PC-3 (cell line): ENCODE measurements around the gene MORN4. TPM values are rescaled to one million over a fixed set of nuclear protein-coding genes. Genes with fewer than 3 reads are reported as not detected.
"Not testable (repeated sequence)": the region's sequence is repeated elsewhere in the genome, so short reads cannot be mapped to it uniquely, and the experiment has no call there.

Experiments used
- ATAC-seq: fragments of 200-7000 bp; cut with Tn5 transposase; 2 replicates; pipeline ENCODE4 v1.9.1; 2020; ENCODE audit warnings: mild to moderate bottlenecking, moderate library complexity
- BruUV-seq: library from RNA; stranded (reverse); fragments of 400-500 nt; replicated peaks from 2 replicates; lab custom pipeline; 2021; lab: Mats Ljungman, UMichigan
- CTCF ChIA-PET: fragments of 300-600 bp; sonication (Branson Sonifier 250); formaldehyde crosslinking; loops from one replicate; lab custom pipeline; 2022; ENCODE audit warnings: antibody characterized with exemption; lab: Charles Lee
- POLR2A ChIA-PET: fragments of 300-600 bp; sonication (Branson Sonifier 250); formaldehyde crosslinking; loops from one replicate; lab custom pipeline; 2022; ENCODE audit warnings: antibody characterized with exemption; ENCODE audit not compliant: unreplicated experiment; lab: Charles Lee
- DNase-seq: peaks from one replicate; pipeline ENCODE4 v3.0.0-alpha.2; 2015
- H2AFZ ChIP-seq: fragments of 300-600 bp; sonication (generic); 2 replicates; pipeline ENCODE4 v1.6.0; 2016; ENCODE audit warnings: antibody characterized with exemption, low read length
- H3F3A ChIP-seq: fragments of 300-600 bp; sonication (generic); one replicate; pipeline ENCODE4 v1.6.0; 2017; ENCODE audit warnings: antibody characterized with exemption, low read length, control low read depth, mild to moderate bottlenecking; ENCODE audit not compliant: unreplicated experiment
- H3K27ac ChIP-seq: fragments of 300-600 bp; sonication (generic); 2 replicates; pipeline ENCODE4 v1.5.1; 2016; ENCODE audit warnings: mild to moderate bottlenecking, low read length
- H3K27me3 ChIP-seq: fragments of 300-600 bp; sonication (generic); 2 replicates; pipeline ENCODE4 v1.6.1; 2016; ENCODE audit warnings: low read length, mixed read lengths
- H3K36me3 ChIP-seq: fragments of 300-600 bp; sonication (generic); 2 replicates; pipeline ENCODE4 v1.6.1; 2016; ENCODE audit warnings: low read depth, mixed run types, low read length, mixed read lengths
- H3K4me1 ChIP-seq: fragments of 300-600 bp; sonication (generic); 2 replicates; pipeline ENCODE4 v1.5.1; 2016; ENCODE audit warnings: low read length; ENCODE audit not compliant: insufficient read depth
- H3K4me2 ChIP-seq: fragments of 300-600 bp; sonication (generic); 2 replicates; pipeline ENCODE4 v1.6.0; 2016; ENCODE audit warnings: low read length
- H3K4me3 ChIP-seq: fragments of 300-600 bp; sonication (generic); 2 replicates; pipeline ENCODE4 v1.5.1; 2016; ENCODE audit warnings: mild to moderate bottlenecking, low read length, mixed read lengths
- H3K79me2 ChIP-seq: fragments of 300-600 bp; sonication (generic); 2 replicates; pipeline ENCODE4 v1.6.1; 2017; ENCODE audit warnings: low read length, mixed read lengths
- H3K9ac ChIP-seq: fragments of 300-600 bp; sonication (generic); 2 replicates; pipeline ENCODE4 v1.6.0; 2016; ENCODE audit warnings: mild to moderate bottlenecking, low read length
- H3K9me2 ChIP-seq: fragments of 300-600 bp; sonication (generic); replicated peaks from 2 replicates; pipeline ENCODE4 v1.6.1; 2016; ENCODE audit warnings: mixed run types, low read length, mixed read lengths
- H3K9me3 ChIP-seq: fragments of 300-600 bp; sonication (generic); 2 replicates; pipeline ENCODE4 v1.6.1; 2016; ENCODE audit warnings: low read length, mixed read lengths
- H4K20me1 ChIP-seq: fragments of 300-600 bp; sonication (generic); 2 replicates; pipeline ENCODE4 v1.6.1; 2016; ENCODE audit warnings: low read length, mixed read lengths
- EZH2 ChIP-seq: fragments of 300-600 bp; sonication (generic); IDR thresholded peaks from one replicate; pipeline ENCODE4 v1.6.1; 2017; ENCODE audit warnings: antibody characterized with exemption, mild to moderate bottlenecking, low read length; ENCODE audit not compliant: unreplicated experiment
- EZH2phosphoT487 ChIP-seq: fragments of 300-600 bp; sonication (generic); IDR thresholded peaks from 2 replicates; pipeline ENCODE4 v1.6.1; 2018; ENCODE audit warnings: mild to moderate bottlenecking, antibody characterized with exemption, low read length, borderline replicate concordance
- intact Hi-C: fragments of 100-400 bp; cut with micrococcal nuclease; formaldehyde crosslinking; loops from 2 replicates; pipeline ENCODE4 v1.9.0; 2023
- total RNA-seq: library from RNA; depleted of rRNA; stranded (reverse); fragments of >200 nt; gene quantifications from 2 replicates; pipeline ENCODE4 v1.2.3, GENCODE V29; 2014
- TF ChIP-seq, protein P1 (sequence below): fragments of 300-600 bp; sonication (generic); conservative IDR thresholded peaks from 2 replicates; pipeline ENCODE4 v1.5.1; 2017; ENCODE audit warnings: antibody characterized with exemption, low read depth, mild to moderate bottlenecking, low read length

MORN4 gene
- total RNA-seq, 1 experiment from 2014 or later = 12.9 TPM

DNA sequence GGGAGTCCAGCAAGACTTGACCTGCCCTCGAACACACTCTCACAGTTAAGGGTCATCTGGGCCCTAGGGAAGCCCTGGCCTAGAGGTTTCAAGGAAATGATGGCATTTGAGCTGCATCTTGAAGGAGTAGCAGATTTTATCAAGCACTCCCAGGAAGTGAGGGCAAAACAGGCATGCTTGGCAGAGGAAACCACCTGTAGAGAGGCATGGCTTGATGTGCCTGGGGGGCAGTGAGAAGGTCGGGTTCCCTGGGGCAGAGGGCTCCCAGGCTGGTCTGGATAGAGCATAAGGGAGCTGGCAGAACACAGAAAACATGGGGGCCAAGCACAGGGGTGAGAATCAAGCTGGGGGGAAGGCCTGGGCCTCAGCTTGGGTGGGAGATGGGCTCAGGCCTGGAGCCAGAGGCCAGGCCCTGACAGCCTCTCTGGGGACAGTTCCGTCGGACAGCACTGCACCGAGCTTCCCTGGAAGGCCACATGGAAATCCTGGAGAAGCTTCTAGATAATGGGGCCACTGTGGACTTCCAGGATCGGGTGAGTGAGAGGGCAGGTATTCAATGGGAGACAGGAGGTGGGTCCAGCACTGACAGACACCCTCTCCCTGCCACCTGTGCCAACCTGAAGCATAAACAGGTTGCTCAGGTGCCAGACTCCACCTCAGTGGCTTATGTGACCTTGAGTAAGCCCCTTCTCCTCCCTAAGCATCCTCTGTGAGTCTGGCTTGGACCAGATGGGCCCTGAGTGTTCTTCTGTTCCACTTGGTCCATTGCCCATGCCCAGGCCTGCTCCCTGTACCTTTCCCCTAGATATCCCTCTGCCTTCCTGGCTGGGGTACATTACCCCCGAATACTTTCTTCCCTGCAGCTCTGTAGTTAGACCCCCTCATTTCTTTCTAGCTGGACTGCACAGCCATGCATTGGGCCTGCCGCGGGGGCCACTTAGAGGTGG is 52.6 kb downstream of the MORN4 start:
- intact Hi-C loops = no loop called here
- Histone ChIP-seq H3K9me2 (no peaks in the 10 kb centered on the region), H3K79me2 (no peaks in the 10 kb centered on the region), H3K4me1 (no peaks in the 10 kb centered on the region), H3K9me3 (no peaks in the 10 kb centered on the region), H3K36me3 (no peaks in the 10 kb centered on the region), H3K9ac (no peak overlapping the region), H3K4me3 (no peak overlapping the region), H3K4me2 (no peak overlapping the region), H4K20me1 (no peaks in the 10 kb centered on the region), H3K27me3 (no peaks in the 10 kb centered on the region), H3K27ac (no peak overlapping the region), H3F3A (no peaks in the 10 kb centered on the region), H2AFZ (no peak overlapping the region)
- no TSS peak for BruUV-seq
- TF ChIP-seq, protein P1, sequence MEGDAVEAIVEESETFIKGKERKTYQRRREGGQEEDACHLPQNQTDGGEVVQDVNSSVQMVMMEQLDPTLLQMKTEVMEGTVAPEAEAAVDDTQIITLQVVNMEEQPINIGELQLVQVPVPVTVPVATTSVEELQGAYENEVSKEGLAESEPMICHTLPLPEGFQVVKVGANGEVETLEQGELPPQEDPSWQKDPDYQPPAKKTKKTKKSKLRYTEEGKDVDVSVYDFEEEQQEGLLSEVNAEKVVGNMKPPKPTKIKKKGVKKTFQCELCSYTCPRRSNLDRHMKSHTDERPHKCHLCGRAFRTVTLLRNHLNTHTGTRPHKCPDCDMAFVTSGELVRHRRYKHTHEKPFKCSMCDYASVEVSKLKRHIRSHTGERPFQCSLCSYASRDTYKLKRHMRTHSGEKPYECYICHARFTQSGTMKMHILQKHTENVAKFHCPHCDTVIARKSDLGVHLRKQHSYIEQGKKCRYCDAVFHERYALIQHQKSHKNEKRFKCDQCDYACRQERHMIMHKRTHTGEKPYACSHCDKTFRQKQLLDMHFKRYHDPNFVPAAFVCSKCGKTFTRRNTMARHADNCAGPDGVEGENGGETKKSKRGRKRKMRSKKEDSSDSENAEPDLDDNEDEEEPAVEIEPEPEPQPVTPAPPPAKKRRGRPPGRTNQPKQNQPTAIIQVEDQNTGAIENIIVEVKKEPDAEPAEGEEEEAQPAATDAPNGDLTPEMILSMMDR = no peak
- DNase-seq (no peak), ATAC-seq (no peak)
- ChIA-PET POLR2A (no interaction called here), CTCF (no interaction called here)

DNA sequence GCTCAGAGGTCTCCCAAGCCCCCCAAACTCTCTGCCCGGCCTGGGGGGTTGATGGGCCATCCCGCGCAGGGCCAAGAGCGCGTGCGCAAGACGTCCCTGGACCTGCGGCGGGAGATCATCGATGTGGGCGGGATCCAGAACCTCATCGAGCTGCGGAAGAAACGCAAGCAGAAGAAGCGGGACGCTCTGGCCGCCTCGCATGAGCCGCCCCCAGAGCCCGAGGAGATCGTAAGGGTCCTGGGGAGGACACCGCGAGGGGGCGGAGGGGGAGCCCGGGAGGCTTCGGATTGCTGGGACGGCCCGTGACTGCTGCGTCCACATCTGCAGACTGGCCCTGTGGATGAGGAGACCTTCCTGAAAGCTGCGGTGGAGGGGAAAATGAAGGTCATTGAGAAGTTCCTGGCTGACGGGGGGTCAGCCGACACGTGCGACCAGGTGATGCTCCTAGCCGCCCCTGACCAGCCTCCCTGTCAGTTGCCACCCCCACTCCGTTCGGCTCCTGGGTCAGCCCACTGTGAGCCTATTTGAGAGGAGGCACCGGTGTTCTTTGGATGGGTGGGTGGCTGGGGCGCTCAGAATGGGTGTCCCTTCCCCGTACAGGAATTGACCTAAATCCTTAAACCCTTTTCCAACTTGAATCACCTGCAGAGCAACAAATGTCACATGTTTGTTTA is 55.0 kb downstream of the MORN4 start:
- Histone ChIP-seq H3K27me3 (no peaks in the 10 kb centered on the region), H2AFZ (no peak overlapping the region), H3K9ac (no peak overlapping the region), H3K9me2 (no peaks in the 10 kb centered on the region), H3K9me3 (no peaks in the 10 kb centered on the region), H3F3A (no peaks in the 10 kb centered on the region), H3K36me3 (no peaks in the 10 kb centered on the region), H3K27ac (no peak overlapping the region), H3K4me3 (no peak overlapping the region), H3K79me2 (no peaks in the 10 kb centered on the region), H4K20me1 (no peaks in the 10 kb centered on the region), H3K4me2 (no peak overlapping the region), H3K4me1 (peaks cover 12% of the 10 kb centered on the region)
- ATAC-seq (no peak), DNase-seq (no peak)
- intact Hi-C loops = no loop called here
- TF ChIP-seq EZH2phosphoT487 (no peak), EZH2 (no peak)
- TF ChIP-seq, protein P1 = no peak
- ChIA-PET POLR2A (no interaction called here), CTCF (no interaction called here)
- BruUV-seq = no TSS peak

DNA sequence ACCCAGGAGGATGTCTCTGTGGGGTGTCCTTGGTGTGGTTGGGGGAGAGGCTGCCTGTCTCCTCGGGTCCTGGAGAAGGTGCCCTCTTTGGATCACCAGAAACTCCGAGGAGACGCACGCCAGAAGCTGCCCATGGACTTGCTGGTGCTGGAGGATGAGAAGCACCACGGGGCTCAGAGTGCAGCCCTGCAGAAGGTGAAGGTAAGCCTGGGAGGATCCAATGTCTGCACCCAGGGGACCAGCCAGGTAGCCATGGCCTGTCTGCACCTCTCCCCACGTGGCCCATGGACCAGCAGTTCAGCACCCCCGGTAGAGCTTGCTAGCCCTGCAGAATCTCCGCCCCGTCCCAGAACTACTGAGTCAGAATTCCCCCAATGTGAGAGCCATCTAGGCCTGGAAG is 55.6 kb downstream of the MORN4 start:
- Histone ChIP-seq H3K79me2 (no peaks in the 10 kb centered on the region), H3K4me3 (no peak overlapping the region), H3K9me2 (no peaks in the 10 kb centered on the region), H3F3A (no peaks in the 10 kb centered on the region), H3K9ac (no peak overlapping the region), H2AFZ (no peak overlapping the region), H3K27ac (no peak overlapping the region), H3K27me3 (no peaks in the 10 kb centered on the region), H4K20me1 (no peaks in the 10 kb centered on the region), H3K9me3 (no peaks in the 10 kb centered on the region), H3K36me3 (no peaks in the 10 kb centered on the region), H3K4me2 (no peak overlapping the region), H3K4me1 (peaks cover 16% of the 10 kb centered on the region)
- DNase-seq (no peak), ATAC-seq (no peak)
- intact Hi-C loops = no loop called here
- BruUV-seq = no TSS peak
- no peak for TF ChIP-seq EZH2
- no peak for TF ChIP-seq EZH2phosphoT487
- TF ChIP-seq, protein P1 = no peak
- ChIA-PET POLR2A (no interaction called here), CTCF (no interaction called here)

DNA sequence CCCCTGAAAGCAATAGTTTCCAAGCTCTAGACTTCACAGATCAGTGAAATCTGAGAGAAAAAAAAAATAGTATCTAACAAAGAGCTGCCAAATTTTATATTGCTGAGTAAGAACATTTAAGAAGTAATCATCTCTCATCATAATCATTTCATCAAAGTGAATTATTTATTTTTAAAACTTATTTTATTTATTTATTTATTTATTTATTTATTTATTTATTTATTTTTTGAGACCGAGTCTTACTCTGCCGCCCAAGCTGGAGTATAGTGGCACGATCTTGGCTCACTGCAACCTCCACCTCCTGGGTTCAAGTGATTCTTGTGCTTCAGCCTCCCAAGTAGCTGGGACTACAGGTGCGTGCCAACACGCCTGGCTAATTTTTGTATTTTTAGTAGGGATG is 56.8 kb downstream of the MORN4 start:
- H3K4me2 ChIP-seq, H3K27ac ChIP-seq, ATAC-seq, H3K9me2 ChIP-seq, DNase-seq, H3K9ac ChIP-seq, H3K79me2 ChIP-seq, H3K27me3 ChIP-seq, H2AFZ ChIP-seq, CTCF ChIA-PET, H4K20me1 ChIP-seq, H3K4me3 ChIP-seq, BruUV-seq, POLR2A ChIA-PET, intact Hi-C loops, H3K36me3 ChIP-seq, H3F3A ChIP-seq, H3K9me3 ChIP-seq: not testable (repeated sequence)
- peaks cover 28% of the 10 kb centered on the region for H3K4me1 ChIP-seq
